HG03460 (cell line): ENCODE results near the gene THAP3.

Experiments
- ATAC-seq: cut with Tn5 transposase; IDR thresholded peaks from one replicate; pipeline ENCODE4 v1.9.1; 2021; ENCODE audit not compliant: unreplicated experiment

The THAP3 gene

GRCh38 chr1:6603915-6604558 lies 20.6 kb upstream of the THAP3 start:
- ATAC-seq = no peak

- ATAC-seq = peak; percentile 36
Observed at GRCh38 chr1:6612641-6613360, 11.9 kb upstream of the THAP3 start.

DNA sequence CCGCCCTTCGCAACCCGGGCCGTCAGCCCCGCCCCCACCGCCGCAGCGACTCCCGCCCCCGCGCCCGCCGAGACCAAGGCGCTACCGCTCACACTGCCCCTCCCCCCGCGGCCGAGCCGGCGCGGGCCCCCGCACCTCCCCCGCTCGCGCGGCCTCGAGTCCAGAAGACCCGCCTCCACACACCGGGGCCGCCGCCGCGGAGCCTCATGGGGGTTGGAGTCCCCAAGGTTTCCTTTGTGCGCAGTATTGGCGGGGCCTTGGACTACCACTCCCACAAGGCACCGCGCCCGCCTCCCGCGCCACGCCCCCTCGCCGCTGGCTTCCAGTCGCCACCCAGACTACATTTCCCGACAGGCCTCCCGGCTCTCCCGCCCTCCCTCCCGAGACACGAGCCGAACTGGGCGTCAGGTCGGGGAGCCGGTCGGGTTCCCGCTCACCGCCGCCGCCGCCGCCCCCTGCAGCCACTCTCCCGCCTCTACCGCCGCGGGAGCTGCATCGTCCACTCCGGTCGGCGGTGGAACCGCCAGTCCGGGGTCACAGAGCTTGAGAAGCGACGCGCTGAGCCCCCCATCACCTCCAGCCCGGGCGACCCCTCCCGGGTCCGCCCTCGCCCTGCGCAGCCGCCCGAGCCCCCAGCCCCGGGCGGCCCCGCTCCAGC lies 11.2 kb upstream of the THAP3 start, which contains the start of gene PHF13:
TSS of gene PHF13 (plus strand) at position 371 of the 658 bp plus-strand sequence. CDS start 336 bp downstream, outside the sequence.
- ATAC-seq = peak; percentile 91

GRCh38 chr1:6614019-6614928 lies 10.4 kb upstream of the THAP3 start:
- ATAC-seq = no peak

DNA sequence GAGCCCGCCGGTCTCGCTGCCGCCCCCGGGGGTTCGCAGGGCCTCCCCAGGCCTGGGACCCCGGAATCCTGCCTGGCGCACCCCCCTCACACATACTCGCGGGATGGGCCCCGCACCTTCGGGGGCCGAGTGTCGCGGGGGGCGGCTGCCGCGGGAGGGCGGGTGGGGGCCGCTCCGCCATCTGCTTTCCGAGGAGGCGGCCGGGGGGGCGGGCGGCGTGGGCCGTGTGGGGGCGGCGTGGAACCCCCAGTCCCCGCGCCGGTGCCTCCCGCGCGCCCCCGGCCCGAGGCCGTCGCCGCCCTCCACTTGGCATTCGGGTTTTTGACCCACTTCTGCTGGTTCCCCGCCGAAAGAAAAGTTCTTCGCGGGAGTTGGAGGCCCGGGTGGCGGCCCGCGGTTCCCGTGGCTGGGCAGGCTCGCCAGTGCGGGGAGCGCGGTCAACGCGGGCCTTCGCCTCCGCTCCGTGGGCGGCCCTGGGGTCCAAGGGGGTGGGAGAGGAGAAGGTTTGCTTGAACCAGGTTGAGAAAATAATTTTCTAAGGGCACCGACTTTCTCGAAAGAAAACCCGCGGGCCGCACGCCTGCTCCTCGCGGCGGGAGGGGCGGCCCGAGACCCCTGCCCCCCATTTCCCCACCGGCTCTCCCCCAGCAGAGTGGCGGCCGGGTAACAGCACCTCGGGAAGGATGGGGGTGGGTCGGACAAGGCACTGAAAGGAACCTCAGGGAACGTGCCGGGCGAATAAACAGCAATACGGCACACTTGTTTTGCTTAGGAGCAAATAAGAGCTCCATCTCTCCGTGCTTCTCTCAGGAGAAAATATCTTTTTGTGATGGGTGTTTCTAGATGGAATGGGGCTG lies 9.5 kb upstream of the THAP3 start:
- ATAC-seq = no peak

DNA sequence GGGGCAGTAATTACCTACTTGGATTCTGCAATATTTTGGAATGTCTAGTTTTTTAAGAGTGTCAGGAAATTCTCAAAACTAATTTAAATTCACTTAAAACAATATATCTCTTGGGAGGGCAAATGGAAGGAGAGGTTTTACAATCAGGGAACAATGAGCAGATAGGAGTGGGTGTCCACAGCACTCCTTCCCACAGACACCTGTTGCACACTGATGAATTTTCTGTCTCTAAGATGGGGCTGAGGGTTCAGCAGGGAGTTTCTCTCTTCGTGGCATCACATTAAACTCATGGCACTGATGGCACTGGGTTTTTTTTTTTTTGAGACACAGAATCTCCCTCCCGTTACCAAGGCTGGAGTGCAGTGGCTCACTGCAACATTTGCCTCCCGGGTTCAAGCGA lies 5.6 kb upstream of the THAP3 start:
- ATAC-seq = no peak

- ATAC-seq = no peak
Observed at GRCh38 chr1:6621429-6622391, 3.0 kb upstream of the THAP3 start.

GRCh38 chr1:6622396-6623152 lies 2.1 kb upstream of the THAP3 start:
- no peak for ATAC-seq

DNA sequence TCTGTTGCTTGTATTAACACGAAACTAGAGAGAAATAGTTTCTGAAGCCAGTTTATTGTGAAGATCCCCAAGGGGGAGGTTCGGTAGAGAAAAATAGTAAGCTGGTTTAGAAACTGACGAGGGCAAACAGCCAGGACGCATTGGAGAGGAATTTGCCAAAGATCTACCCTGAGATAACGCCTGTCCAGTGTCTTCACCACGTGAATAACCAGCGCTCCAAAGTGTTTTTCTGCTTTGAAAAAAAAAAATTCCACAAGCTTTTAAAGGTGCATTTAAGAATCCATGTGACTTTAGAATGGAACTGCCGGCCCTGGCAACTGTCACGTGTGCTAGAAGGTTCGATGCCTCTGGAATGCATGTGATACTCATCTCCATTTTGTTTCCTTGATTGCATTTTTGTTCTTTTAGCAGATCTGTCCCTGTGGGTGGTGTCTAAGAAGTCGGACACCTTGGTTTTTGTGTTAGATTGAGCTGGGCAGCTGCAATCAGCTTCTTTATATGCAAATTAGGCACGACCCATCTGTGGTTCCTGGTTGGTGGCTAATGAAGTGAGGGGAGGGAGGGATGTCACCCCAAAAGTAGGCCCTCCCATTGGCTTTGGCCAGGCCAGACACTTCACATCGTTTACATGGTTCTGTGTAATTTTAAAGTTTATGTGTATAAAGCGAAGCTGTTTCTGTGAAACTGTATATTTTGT lies 1.3 kb upstream of the THAP3 start:
- ATAC-seq = no peak

GRCh38 chr1:6625584-6626149 lies 999 bp downstream of the THAP3 start:
- no peak for ATAC-seq

DNA sequence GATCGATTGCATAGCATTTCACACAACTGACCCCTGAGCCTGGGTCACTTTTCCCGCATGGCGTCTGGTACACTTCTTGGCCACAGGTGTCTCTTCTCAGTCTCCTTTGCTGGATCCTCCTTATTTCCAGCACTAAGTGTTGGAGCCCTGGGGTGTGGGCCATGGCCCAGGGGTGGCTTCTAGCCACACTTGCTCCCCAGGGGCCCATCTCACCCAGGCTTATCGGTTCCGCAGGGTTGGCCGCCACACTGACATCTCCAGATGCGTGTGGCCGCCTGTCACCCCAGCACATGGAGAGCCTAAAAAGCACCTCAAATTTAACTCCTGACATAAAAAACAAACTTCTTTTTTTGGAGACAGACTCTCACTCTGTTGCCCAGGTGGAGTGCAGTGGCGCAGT lies 2.4 kb downstream of the THAP3 start:
- ATAC-seq = no peak

GRCh38 chr1:6627841-6628545 lies 3.3 kb downstream of the THAP3 start:
- ATAC-seq = no peak

DNA sequence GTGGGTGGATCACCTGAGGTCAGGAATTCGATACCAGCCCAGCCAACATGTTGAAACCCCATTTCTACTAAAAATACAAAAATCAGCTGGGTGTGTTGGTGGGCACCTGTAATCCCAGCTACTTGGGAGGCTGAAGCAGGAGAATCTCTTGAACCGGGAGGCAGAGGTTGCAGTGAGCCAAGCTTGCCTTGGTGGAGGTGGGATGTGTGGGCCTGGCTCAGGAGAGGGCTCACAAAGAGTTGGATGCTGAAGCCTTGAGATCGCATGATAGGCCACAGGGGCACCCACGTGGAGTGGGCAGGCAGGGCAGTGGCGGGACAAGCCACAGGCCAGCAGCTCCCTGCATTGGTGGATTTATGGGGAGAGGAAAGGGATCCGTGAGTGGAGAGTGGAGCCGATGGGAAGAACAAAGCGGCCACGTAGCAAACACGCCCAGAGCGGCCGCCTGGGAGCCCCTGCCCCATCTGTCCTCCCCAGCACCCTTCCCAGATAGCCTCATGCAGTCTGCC lies 4.4 kb downstream of the THAP3 start:
- ATAC-seq = no peak

DNA sequence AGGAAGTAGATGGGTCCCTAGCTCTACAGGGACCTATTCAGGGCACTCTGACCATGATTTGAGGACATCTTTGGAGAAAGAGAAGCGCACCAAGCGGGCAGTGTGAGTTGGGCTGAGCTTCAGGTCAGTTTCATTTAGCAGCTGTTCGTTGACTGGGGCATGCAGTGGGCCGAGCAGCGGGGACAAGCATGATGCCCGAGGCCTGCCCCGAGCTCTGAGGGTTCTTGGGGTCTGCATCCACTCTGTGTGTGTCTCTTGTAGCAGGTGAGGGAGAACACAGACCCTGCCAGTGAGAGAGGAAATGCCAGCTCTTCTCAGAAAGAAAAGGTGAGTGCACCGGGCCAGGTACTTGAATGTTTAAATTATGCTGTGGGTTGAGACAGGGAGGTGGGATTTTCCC lies 5.4 kb downstream of the THAP3 start:
- no peak for ATAC-seq

DNA sequence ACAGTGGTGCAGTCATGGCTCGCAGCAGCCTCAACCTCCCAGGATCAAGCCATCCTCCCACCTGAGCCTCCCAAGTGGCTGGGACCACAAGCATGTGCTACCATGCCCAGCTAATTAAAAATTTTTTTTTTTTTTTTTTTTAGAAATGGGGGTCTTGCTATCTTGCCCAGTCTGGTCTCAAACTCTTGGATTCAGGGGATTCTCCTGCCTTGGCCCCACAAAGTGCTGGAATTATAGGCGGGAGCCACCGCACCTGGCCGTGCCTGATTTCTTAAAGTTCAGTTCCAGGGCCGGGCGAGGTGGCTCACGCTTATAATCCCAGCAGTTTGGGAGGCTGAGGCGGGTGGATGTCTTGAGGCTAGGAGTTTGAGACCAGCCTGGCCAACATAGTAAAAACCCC lies 6.4 kb downstream of the THAP3 start:
- ATAC-seq = no peak
